HEK293 (cell line): Measurements from ENCODE around the gene CBX1.
A peak's percentile ranks its signal among the peaks of the same experiment; 100 is the strongest.

ENCODE experiments used
- CTCF ChIA-PET: fragments of 350-600 bp; formaldehyde crosslinking; extraction: SDS; loops from one replicate; lab custom pipeline; 2021; ENCODE audit warnings: antibody characterized with exemption; lab: Yijun Ruan, JAX
- POLR2A ChIA-PET: fragments of 300-600 bp; formaldehyde crosslinking; extraction: SDS; loops from one replicate; lab custom pipeline; 2020; ENCODE audit warnings: antibody characterized with exemption, inconsistent platforms; lab: Yijun Ruan, JAX
- H3K27ac ChIP-seq: fragments of 200-500 bp; sonication (Bioruptor generic); 2 replicates; pipeline ENCODE4 v1.5.1; 2014; ENCODE audit warnings: low read depth, low read length, control low read depth, inconsistent platforms; ENCODE audit errors: extremely low read depth
- H3K36me3 ChIP-seq, 2 experiments: fragments of 200-500 bp in 1 of 2; sonication (Bioruptor generic) in 1 of 2; 1 replicate in 1 of 2; 2 replicates in 1 of 2; pipeline ENCODE4 v1.5.1; 2014 to 2017; ENCODE audit warnings: inconsistent platforms in 2 of 2, low read length in 2 of 2; ENCODE audit not compliant: control insufficient read depth in 2 of 2, insufficient read depth in 1 of 2
- H3K4me1 ChIP-seq: fragments of 200-500 bp; sonication (Bioruptor generic); 2 replicates; pipeline ENCODE4 v1.5.1; 2014; ENCODE audit warnings: mild to moderate bottlenecking, low read length, inconsistent platforms; ENCODE audit not compliant: control insufficient read depth, insufficient read depth
- H3K4me3 ChIP-seq: 2 replicates; pipeline ENCODE4 v1.5.1; 2011; ENCODE audit warnings: low read depth, mild to moderate bottlenecking, control low read depth, low read length, moderate library complexity
- H3K9me3 ChIP-seq: fragments of 200-500 bp; sonication (Bioruptor generic); 2 replicates; pipeline ENCODE4 v1.5.1; 2014; ENCODE audit warnings: low read depth, low read length, inconsistent platforms; ENCODE audit not compliant: control insufficient read depth, insufficient read depth
- ATF2 ChIP-seq: fragments of 450-650 bp; formaldehyde crosslinking; IDR thresholded peaks from 2 replicates; pipeline ENCODE4 v1.5.1; 2016; ENCODE audit warnings: missing biosample characterization, missing genetic modification characterization, low read depth
- MEIS1 ChIP-seq: sonication (generic); formaldehyde crosslinking; IDR thresholded peaks from 2 replicates; pipeline ENCODE4 v1.8.1; 2022; ENCODE audit warnings: missing genetic modification reagents, mild to moderate bottlenecking, borderline replicate concordance
- RBAK ChIP-seq: fragments of 450-650 bp; formaldehyde crosslinking; IDR thresholded peaks from 2 replicates; pipeline ENCODE4 v1.5.1; 2016; ENCODE audit warnings: missing biosample characterization, missing genetic modification characterization
- SCRT2 ChIP-seq: fragments of 450-650 bp; formaldehyde crosslinking; IDR thresholded peaks from 2 replicates; pipeline ENCODE4 v1.5.1; 2016; ENCODE audit warnings: missing biosample characterization, missing genetic modification characterization
- SP7 ChIP-seq: fragments of 450-650 bp; formaldehyde crosslinking; IDR thresholded peaks from 2 replicates; pipeline ENCODE4 v1.5.1; 2016; ENCODE audit warnings: missing biosample characterization, missing genetic modification characterization
- ZBTB20 ChIP-seq: fragments of 450-650 bp; formaldehyde crosslinking; IDR thresholded peaks from 2 replicates; pipeline ENCODE4 v1.5.1; 2016; ENCODE audit warnings: missing biosample characterization, missing genetic modification characterization
- ZBTB44 ChIP-seq: fragments of 450-650 bp; IDR thresholded peaks from 2 replicates; pipeline ENCODE4 v1.5.1; 2018; ENCODE audit warnings: missing biosample characterization, mild to moderate bottlenecking, missing genetic modification characterization
- ZBTB7A ChIP-seq: fragments of 450-650 bp; formaldehyde crosslinking; IDR thresholded peaks from 2 replicates; pipeline ENCODE4 v1.5.1; 2016; ENCODE audit warnings: low read depth, missing biosample characterization, missing genetic modification characterization
- ZBTB8A ChIP-seq: fragments of 450-650 bp; formaldehyde crosslinking; IDR thresholded peaks from 2 replicates; pipeline ENCODE4 v1.5.1; 2016; ENCODE audit warnings: missing biosample characterization, missing genetic modification characterization
- ZFHX2 ChIP-seq: fragments of 450-650 bp; formaldehyde crosslinking; conservative IDR thresholded peaks from 2 replicates; pipeline ENCODE4 v1.5.1; 2016; ENCODE audit warnings: missing biosample characterization, missing genetic modification characterization
- ZNF157 ChIP-seq: fragments of 450-650 bp; formaldehyde crosslinking; IDR thresholded peaks from 2 replicates; pipeline ENCODE4 v1.5.1; 2016; ENCODE audit warnings: missing biosample characterization, missing genetic modification characterization
- ZNF18 ChIP-seq: fragments of 450-650 bp; formaldehyde crosslinking; IDR thresholded peaks from 2 replicates; pipeline ENCODE4 v1.5.1; 2016; ENCODE audit warnings: missing biosample characterization, missing genetic modification characterization
- ZNF214 ChIP-seq: fragments of 450-650 bp; formaldehyde crosslinking; IDR thresholded peaks from 2 replicates; pipeline ENCODE4 v1.5.1; 2017; ENCODE audit warnings: missing biosample characterization, mild to moderate bottlenecking, missing genetic modification characterization, borderline replicate concordance
- ZNF391 ChIP-seq: fragments of 450-650 bp; formaldehyde crosslinking; IDR thresholded peaks from 2 replicates; pipeline ENCODE4 v1.5.1; 2016; ENCODE audit warnings: low read depth, missing biosample characterization, missing genetic modification characterization, borderline replicate concordance
- ZNF398 ChIP-seq: fragments of 450-650 bp; formaldehyde crosslinking; IDR thresholded peaks from 2 replicates; pipeline ENCODE4 v1.5.1; 2017; ENCODE audit warnings: missing biosample characterization, missing genetic modification characterization
- ZNF621 ChIP-seq: fragments of 450-650 bp; formaldehyde crosslinking; IDR thresholded peaks from 2 replicates; pipeline ENCODE4 v1.5.1; 2017; ENCODE audit warnings: missing biosample characterization, missing genetic modification characterization
- ZNF639 ChIP-seq: fragments of 450-650 bp; formaldehyde crosslinking; IDR thresholded peaks from 2 replicates; pipeline ENCODE4 v1.5.1; 2016; ENCODE audit warnings: missing biosample characterization, missing genetic modification characterization
- ZNF664 ChIP-seq: fragments of 450-650 bp; formaldehyde crosslinking; IDR thresholded peaks from 2 replicates; pipeline ENCODE4 v1.5.1; 2016; ENCODE audit warnings: missing biosample characterization, missing genetic modification characterization
- ZNF677 ChIP-seq: fragments of 450-650 bp; IDR thresholded peaks from 2 replicates; pipeline ENCODE4 v1.5.0; 2018; ENCODE audit warnings: missing biosample characterization, mild to moderate bottlenecking, missing genetic modification characterization, moderate library complexity
- ZNF747 ChIP-seq: fragments of 450-650 bp; formaldehyde crosslinking; IDR thresholded peaks from 2 replicates; pipeline ENCODE4 v1.5.1; 2016; ENCODE audit warnings: missing biosample characterization, missing genetic modification characterization
- ZNF768 ChIP-seq: fragments of 450-650 bp; formaldehyde crosslinking; IDR thresholded peaks from 2 replicates; pipeline ENCODE4 v1.5.1; 2018; ENCODE audit warnings: missing biosample characterization, mild to moderate bottlenecking, missing genetic modification characterization
- ZNF785 ChIP-seq: fragments of 450-650 bp; formaldehyde crosslinking; IDR thresholded peaks from 2 replicates; pipeline ENCODE4 v1.5.1; 2016; ENCODE audit warnings: missing biosample characterization, missing genetic modification characterization
- ZNF837 ChIP-seq: fragments of 450-650 bp; formaldehyde crosslinking; IDR thresholded peaks from 2 replicates; pipeline ENCODE4 v1.5.1; 2016; ENCODE audit warnings: missing biosample characterization, missing genetic modification characterization

CBX1 gene

GRCh38 chr17:48066656-48067055, 34.6 kb downstream of the CBX1 start (continued):
- no peak for TF ChIP-seq ZNF785 (tag by site-specific recombination)

- Histone ChIP-seq H3K27ac (no peak overlapping the region), H3K9me3 (no peaks in the 10 kb centered on the region), H3K4me1 (no peaks in the 10 kb centered on the region), H3K4me3 (no peak overlapping the region), H3K36me3 (peaks cover 55 to 90% of the 10 kb centered on the region in 2 experiments)
- ChIA-PET POLR2A (interaction anchor here (1.4 kb wide), 1 partner anchor 18 kb away, joined by 10 read pairs; the partner anchor contains the start of gene NFE2L1), CTCF (interaction anchor here (0.6 to 4.9 kb wide), 5 partner anchors 9 to 55 kb away, joined by 3 to 35 read pairs (median 4); no protein-coding TSS in a partner anchor)
- no peak for TF ChIP-seq ZNF664
- TF ChIP-seq ZNF747 (tag by site-specific recombination) = no peak
- TF ChIP-seq ZNF639 (tag by site-specific recombination) = no peak
- TF ChIP-seq ZNF621 (tag by site-specific recombination) = no peak
- no peak for TF ChIP-seq ZBTB7A (tag by site-specific recombination)
- TF ChIP-seq ATF2 (tag by site-specific recombination) = no peak
- TF ChIP-seq ZNF157 = no peak
- TF ChIP-seq ZBTB20 (tag by site-specific recombination) = no peak
- TF ChIP-seq ZNF18 = no peak
- no peak for TF ChIP-seq ZBTB44
- no peak for TF ChIP-seq ZNF768 (tag by site-specific recombination)
- no peak for TF ChIP-seq MEIS1
- TF ChIP-seq ZNF214 (tag by site-specific recombination) = no peak
- no peak for TF ChIP-seq ZBTB8A
- no peak for TF ChIP-seq ZFHX2 (tag by site-specific recombination)
- no peak for TF ChIP-seq ZNF837
- TF ChIP-seq SP7 (tag by site-specific recombination) = no peak
Observed at GRCh38 chr17:48066192-48066591, 35.1 kb downstream of the CBX1 start.

GRCh38 chr17:48064638-48065037, 36.6 kb downstream of the CBX1 start:
- H3K36me3 ChIP-seq = peaks cover 63 to 87% of the 10 kb centered on the region in 2 experiments

More at GRCh38 chr17:48064638-48065037, 36.6 kb downstream of the CBX1 start:
- ChIA-PET CTCF (interaction anchor here (0.6 to 1.6 kb wide), 6 partner anchors 9 to 71 kb away, joined by 3 to 9 read pairs (median 6); no protein-coding TSS in a partner anchor), POLR2A (interaction anchor here (0.6 to 1.9 kb wide), 5 partner anchors 10 to 17 kb away, joined by 3 to 7 read pairs (median 5); partner anchors contain the start of gene NFE2L1)
- Histone ChIP-seq H3K4me1 (no peaks in the 10 kb centered on the region), H3K27ac (no peak overlapping the region; the same call in 1 of the 2 replicates), H3K9me3 (no peaks in the 10 kb centered on the region), H3K4me3 (no peak overlapping the region)
- peak; percentile 31; the same call in 1 of the 2 replicates for TF ChIP-seq SCRT2 (tag by site-specific recombination)
- TF ChIP-seq ZNF677 (tag by site-specific recombination) = no peak
- TF ChIP-seq RBAK (tag by site-specific recombination) = no peak
- TF ChIP-seq ZNF391 (tag by site-specific recombination) = no peak
- TF ChIP-seq ZNF398 (tag by site-specific recombination) = no peak
